Neural cell (in vitro differentiated cells): ENCODE measurements around the gene TENM3. TPM values are rescaled to one million over a fixed set of nuclear protein-coding genes. Genes with fewer than 3 reads are reported as not detected.

Experiments used
- H2AFZ ChIP-seq: fragments of 200-600, 300-800 bp; sonication (generic), shearing (Covaris generic); 2 replicates; pipeline ENCODE4 v1.6.0; 2014; ENCODE audit warnings: low read depth, mild to moderate bottlenecking, antibody characterized with exemption, low read length, moderate library complexity
- H3F3A ChIP-seq: fragments of 200-600 bp; shearing (Covaris generic); 2 replicates; pipeline ENCODE4 v1.6.1; 2016; ENCODE audit warnings: mild to moderate bottlenecking, moderate library complexity, mixed read lengths, antibody characterized with exemption, low read length; ENCODE audit not compliant: insufficient read depth, poor library complexity, severe bottlenecking
- H3K27ac ChIP-seq: fragments of 200-600, 300-800 bp; sonication (generic), shearing (Covaris generic); 2 replicates; pipeline ENCODE4 v1.5.1; 2014; ENCODE audit warnings: mild to moderate bottlenecking, low read length, moderate library complexity
- H3K27me3 ChIP-seq: fragments of 300-800, 200-600 bp; sonication (generic), shearing (Covaris generic); 2 replicates; pipeline ENCODE4 v1.6.0; 2014; ENCODE audit warnings: mild to moderate bottlenecking, low read depth, low read length, moderate library complexity; ENCODE audit not compliant: insufficient read depth
- H3K36me3 ChIP-seq: fragments of 300-800, 200-600 bp; sonication (generic), shearing (Covaris generic); 2 replicates; pipeline ENCODE4 v1.5.1; 2014; ENCODE audit warnings: mild to moderate bottlenecking, antibody characterized with exemption, low read length, moderate library complexity; ENCODE audit not compliant: insufficient read depth
- H3K4me2 ChIP-seq: fragments of 300-800, 200-600 bp; sonication (generic), shearing (Covaris generic); 2 replicates; pipeline ENCODE4 v1.6.0; 2014; ENCODE audit warnings: mild to moderate bottlenecking, low read length
- H3K4me3 ChIP-seq: fragments of 300-800, 200-600 bp; sonication (generic), shearing (Covaris generic); 2 replicates; pipeline ENCODE4 v1.5.1; 2014; ENCODE audit warnings: mild to moderate bottlenecking, low read length, moderate library complexity
- H3K79me2 ChIP-seq: fragments of 200-600 bp; shearing (Covaris generic); replicated peaks from 2 replicates; pipeline ENCODE4 v1.6.0; 2014; ENCODE audit warnings: mild to moderate bottlenecking, low read length, moderate library complexity; ENCODE audit not compliant: insufficient read depth
- H3K9ac ChIP-seq: fragments of 300-800, 200-600 bp; sonication (generic), shearing (Covaris generic); 2 replicates; pipeline ENCODE4 v1.6.1; 2016; ENCODE audit warnings: mild to moderate bottlenecking, low read length, mixed read lengths
- H3K9me2 ChIP-seq: fragments of 200-600 bp; shearing (Covaris generic); 2 replicates; pipeline ENCODE4 v1.6.1; 2016; ENCODE audit warnings: mild to moderate bottlenecking, low read length, mixed read lengths; ENCODE audit not compliant: insufficient read depth
- H3K9me3 ChIP-seq: fragments of 200-600, 300-800 bp; sonication (generic), shearing (Covaris generic); 2 replicates; pipeline ENCODE4 v1.6.1; 2016; ENCODE audit warnings: mild to moderate bottlenecking, mixed run types, low read length, moderate library complexity, mixed read lengths
- H4K20me1 ChIP-seq: fragments of 200-600 bp; shearing (Covaris generic); 2 replicates; pipeline ENCODE4 v1.6.1; 2016; ENCODE audit warnings: mild to moderate bottlenecking, mixed run types; ENCODE audit not compliant: insufficient read depth
- EP300 ChIP-seq: fragments of 450-650 bp; conservative IDR thresholded peaks from 2 replicates; pipeline ENCODE4 v1.6.1; 2014; ENCODE audit warnings: antibody characterized with exemption, mild to moderate bottlenecking, moderate library complexity; ENCODE audit not compliant: poor library complexity, severe bottlenecking
- EZH2 ChIP-seq: fragments of 200-600, 300-800 bp; shearing (Covaris generic), sonication (generic); IDR thresholded peaks from 2 replicates; pipeline ENCODE4 v1.6.1; 2014; ENCODE audit warnings: antibody characterized with exemption, low read length, borderline replicate concordance, mild to moderate bottlenecking; ENCODE audit not compliant: insufficient read depth, poor library complexity, severe bottlenecking
- MXI1 ChIP-seq: fragments of 450-650 bp; conservative IDR thresholded peaks from 2 replicates; pipeline ENCODE4 v1.6.1; 2014; ENCODE audit warnings: antibody characterized with exemption, mild to moderate bottlenecking; ENCODE audit not compliant: poor library complexity, severe bottlenecking
- POLR2AphosphoS5 ChIP-seq: IDR thresholded peaks from 2 replicates; pipeline ENCODE4 v1.6.1; 2012
- RAD21 ChIP-seq: fragments of 450-650 bp; conservative IDR thresholded peaks from 2 replicates; pipeline ENCODE4 v1.6.1; 2014; ENCODE audit warnings: antibody characterized with exemption, mild to moderate bottlenecking, moderate library complexity
- SMC3 ChIP-seq: fragments of 450-650 bp; conservative IDR thresholded peaks from 2 replicates; pipeline ENCODE4 v1.6.1; 2014; ENCODE audit warnings: antibody characterized with exemption, mild to moderate bottlenecking, moderate library complexity; ENCODE audit not compliant: poor library complexity
- TAF1 ChIP-seq: IDR thresholded peaks from 2 replicates; pipeline ENCODE4 v1.6.1; 2012; ENCODE audit warnings: low read depth
- polyA plus RNA-seq: library from polyadenylated mRNA; depleted of rRNA; stranded (reverse); fragments of >200 nt; gene quantifications from 2 replicates; pipeline ENCODE4 v1.2.3, GENCODE V29; 2014
- TF ChIP-seq, protein P1 (sequence below): IDR thresholded peaks from 2 replicates; pipeline ENCODE4 v1.6.1; 2012; ENCODE audit warnings: borderline replicate concordance
- TF ChIP-seq, protein P2 (sequence below): fragments of 450-650 bp; IDR thresholded peaks from 2 replicates; pipeline ENCODE4 v1.5.1; 2014; ENCODE audit warnings: antibody characterized with exemption, mild to moderate bottlenecking, moderate library complexity; ENCODE audit not compliant: poor library complexity, severe bottlenecking

The TENM3 gene
- polyA plus RNA-seq, 1 donor from 2014 or later, result 7.3 TPM

- H3K36me3 ChIP-seq, result no peaks in the 10 kb centered on the region
- no peaks in the 10 kb centered on the region for H3K79me2 ChIP-seq
- H3K4me3 ChIP-seq, result no peak overlapping the region
- no peaks in the 10 kb centered on the region for H3K9me2 ChIP-seq
- no peaks in the 10 kb centered on the region for H4K20me1 ChIP-seq
- no peaks in the 10 kb centered on the region for H3K27me3 ChIP-seq
- no peaks in the 10 kb centered on the region for H3F3A ChIP-seq
- H3K9me3 ChIP-seq, result peaks cover 9% of the 10 kb centered on the region
- no peak overlapping the region for H3K4me2 ChIP-seq
- no peak overlapping the region for H3K27ac ChIP-seq
- H2AFZ ChIP-seq, result no peak overlapping the region
- TF ChIP-seq, protein P1, sequence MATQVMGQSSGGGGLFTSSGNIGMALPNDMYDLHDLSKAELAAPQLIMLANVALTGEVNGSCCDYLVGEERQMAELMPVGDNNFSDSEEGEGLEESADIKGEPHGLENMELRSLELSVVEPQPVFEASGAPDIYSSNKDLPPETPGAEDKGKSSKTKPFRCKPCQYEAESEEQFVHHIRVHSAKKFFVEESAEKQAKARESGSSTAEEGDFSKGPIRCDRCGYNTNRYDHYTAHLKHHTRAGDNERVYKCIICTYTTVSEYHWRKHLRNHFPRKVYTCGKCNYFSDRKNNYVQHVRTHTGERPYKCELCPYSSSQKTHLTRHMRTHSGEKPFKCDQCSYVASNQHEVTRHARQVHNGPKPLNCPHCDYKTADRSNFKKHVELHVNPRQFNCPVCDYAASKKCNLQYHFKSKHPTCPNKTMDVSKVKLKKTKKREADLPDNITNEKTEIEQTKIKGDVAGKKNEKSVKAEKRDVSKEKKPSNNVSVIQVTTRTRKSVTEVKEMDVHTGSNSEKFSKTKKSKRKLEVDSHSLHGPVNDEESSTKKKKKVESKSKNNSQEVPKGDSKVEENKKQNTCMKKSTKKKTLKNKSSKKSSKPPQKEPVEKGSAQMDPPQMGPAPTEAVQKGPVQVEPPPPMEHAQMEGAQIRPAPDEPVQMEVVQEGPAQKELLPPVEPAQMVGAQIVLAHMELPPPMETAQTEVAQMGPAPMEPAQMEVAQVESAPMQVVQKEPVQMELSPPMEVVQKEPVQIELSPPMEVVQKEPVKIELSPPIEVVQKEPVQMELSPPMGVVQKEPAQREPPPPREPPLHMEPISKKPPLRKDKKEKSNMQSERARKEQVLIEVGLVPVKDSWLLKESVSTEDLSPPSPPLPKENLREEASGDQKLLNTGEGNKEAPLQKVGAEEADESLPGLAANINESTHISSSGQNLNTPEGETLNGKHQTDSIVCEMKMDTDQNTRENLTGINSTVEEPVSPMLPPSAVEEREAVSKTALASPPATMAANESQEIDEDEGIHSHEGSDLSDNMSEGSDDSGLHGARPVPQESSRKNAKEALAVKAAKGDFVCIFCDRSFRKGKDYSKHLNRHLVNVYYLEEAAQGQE, result no peak
- TF ChIP-seq SMC3 (no peak), RAD21 (no peak), POLR2AphosphoS5 (no peak), MXI1 (no peak), EZH2 (no peak), TAF1 (no peak), EP300 (no peak)
- TF ChIP-seq, protein P2, sequence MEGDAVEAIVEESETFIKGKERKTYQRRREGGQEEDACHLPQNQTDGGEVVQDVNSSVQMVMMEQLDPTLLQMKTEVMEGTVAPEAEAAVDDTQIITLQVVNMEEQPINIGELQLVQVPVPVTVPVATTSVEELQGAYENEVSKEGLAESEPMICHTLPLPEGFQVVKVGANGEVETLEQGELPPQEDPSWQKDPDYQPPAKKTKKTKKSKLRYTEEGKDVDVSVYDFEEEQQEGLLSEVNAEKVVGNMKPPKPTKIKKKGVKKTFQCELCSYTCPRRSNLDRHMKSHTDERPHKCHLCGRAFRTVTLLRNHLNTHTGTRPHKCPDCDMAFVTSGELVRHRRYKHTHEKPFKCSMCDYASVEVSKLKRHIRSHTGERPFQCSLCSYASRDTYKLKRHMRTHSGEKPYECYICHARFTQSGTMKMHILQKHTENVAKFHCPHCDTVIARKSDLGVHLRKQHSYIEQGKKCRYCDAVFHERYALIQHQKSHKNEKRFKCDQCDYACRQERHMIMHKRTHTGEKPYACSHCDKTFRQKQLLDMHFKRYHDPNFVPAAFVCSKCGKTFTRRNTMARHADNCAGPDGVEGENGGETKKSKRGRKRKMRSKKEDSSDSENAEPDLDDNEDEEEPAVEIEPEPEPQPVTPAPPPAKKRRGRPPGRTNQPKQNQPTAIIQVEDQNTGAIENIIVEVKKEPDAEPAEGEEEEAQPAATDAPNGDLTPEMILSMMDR, result no peak
- H3K9ac ChIP-seq, result no peak overlapping the region
These were observed 419.3 kb downstream of the TENM3 start for GRCh38 chr4:182662551-182662950.

DNA sequence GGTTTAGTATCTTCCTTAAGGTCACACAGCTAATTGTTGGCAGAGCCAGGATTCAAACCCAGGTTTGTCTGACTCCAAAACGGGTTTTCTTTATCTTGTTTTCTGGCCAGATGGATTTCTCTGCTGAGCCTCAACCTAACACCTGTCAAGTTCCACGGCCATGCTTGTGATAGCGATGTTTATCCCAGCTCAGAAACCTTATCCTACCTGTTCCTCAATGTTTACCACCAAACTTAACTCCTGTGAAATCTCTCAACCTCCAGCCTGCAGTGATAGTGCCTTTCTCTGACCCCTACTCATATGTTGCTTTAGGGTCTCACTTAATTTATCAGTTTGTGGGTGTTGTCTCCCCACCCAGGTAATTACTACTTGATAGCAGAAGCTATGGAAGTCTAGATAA lies 428.0 kb downstream of the TENM3 start:
- H4K20me1 ChIP-seq, result no peaks in the 10 kb centered on the region
- no peak for TF ChIP-seq RAD21
- no peak for TF ChIP-seq SMC3
- TF ChIP-seq TAF1, result no peak
- TF ChIP-seq EP300, result no peak
- TF ChIP-seq, protein P2, result no peak
- no peak for TF ChIP-seq EZH2
- no peak for TF ChIP-seq MXI1
- no peak for TF ChIP-seq POLR2AphosphoS5
- TF ChIP-seq, protein P1, result no peak
- no peaks in the 10 kb centered on the region for H3K9me3 ChIP-seq

More for the DNA sequence above, 428.0 kb downstream of the TENM3 start:
- no peak overlapping the region for H3K9ac ChIP-seq
- H3K79me2 ChIP-seq, result no peaks in the 10 kb centered on the region
- no peak overlapping the region for H2AFZ ChIP-seq
- H3K4me2 ChIP-seq, result no peak overlapping the region
- H3F3A ChIP-seq, result no peaks in the 10 kb centered on the region
- H3K4me3 ChIP-seq, result no peak overlapping the region
- H3K36me3 ChIP-seq, result no peaks in the 10 kb centered on the region
- no peaks in the 10 kb centered on the region for H3K9me2 ChIP-seq
- H3K27me3 ChIP-seq, result no peaks in the 10 kb centered on the region
- no peak overlapping the region for H3K27ac ChIP-seq
